Measurements from ENCODE around the gene THAP8.

DNA sequence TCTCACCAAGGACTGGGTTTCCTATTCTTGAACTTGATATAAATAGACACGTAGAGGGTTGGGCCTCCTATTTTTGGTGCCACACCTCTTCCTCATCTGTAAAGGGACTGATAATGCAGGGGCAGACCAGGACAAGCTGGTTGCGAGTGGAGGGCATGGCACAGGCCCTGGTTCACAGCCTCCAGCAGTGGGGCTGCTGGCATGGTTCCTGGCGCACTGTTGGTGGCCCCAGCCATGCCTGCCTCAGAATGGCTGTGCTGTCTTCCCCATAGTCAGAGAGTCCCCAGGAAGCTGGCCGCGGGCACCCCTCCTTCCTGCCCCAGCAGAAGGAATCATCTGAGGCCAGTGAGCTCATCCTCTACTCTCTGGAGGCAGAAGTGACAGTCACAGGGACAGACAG is 46.4 kb upstream of the THAP8 start:
- TF ChIP-seq POLR2A (IDR thresholded peaks at IDR 0.05) = no peak
- TF ChIP-seq, protein P1, sequence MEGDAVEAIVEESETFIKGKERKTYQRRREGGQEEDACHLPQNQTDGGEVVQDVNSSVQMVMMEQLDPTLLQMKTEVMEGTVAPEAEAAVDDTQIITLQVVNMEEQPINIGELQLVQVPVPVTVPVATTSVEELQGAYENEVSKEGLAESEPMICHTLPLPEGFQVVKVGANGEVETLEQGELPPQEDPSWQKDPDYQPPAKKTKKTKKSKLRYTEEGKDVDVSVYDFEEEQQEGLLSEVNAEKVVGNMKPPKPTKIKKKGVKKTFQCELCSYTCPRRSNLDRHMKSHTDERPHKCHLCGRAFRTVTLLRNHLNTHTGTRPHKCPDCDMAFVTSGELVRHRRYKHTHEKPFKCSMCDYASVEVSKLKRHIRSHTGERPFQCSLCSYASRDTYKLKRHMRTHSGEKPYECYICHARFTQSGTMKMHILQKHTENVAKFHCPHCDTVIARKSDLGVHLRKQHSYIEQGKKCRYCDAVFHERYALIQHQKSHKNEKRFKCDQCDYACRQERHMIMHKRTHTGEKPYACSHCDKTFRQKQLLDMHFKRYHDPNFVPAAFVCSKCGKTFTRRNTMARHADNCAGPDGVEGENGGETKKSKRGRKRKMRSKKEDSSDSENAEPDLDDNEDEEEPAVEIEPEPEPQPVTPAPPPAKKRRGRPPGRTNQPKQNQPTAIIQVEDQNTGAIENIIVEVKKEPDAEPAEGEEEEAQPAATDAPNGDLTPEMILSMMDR (IDR thresholded peaks at IDR 0.05) = no peak
- TF ChIP-seq POLR2AphosphoS5 (IDR thresholded peaks at IDR 0.05) = no peak
- no peak for TF ChIP-seq EP300 (IDR thresholded peaks at IDR 0.05)

Measured in suprapubic skin (tissue), 4 donors.